Stimulated activated CD8-positive, alpha-beta memory T cell treated with anti-CD3 and anti-CD28 coated beads, Interleukin-4, amount 100 ng/mL, for 1 hour (primary cell): ENCODE measurements around the gene SPATA6.
"Not testable (repeated sequence)": the region's sequence is repeated elsewhere in the genome, so short reads cannot be mapped to it uniquely, and the experiment has no call there.

Source experiments
- DNase-seq, 2 donors: peaks; one replicate each; pipeline ENCODE4 v3.0.0-alpha.2; 2020; ENCODE audit warnings: low read depth in 2 of 2, low spot score in 1 of 2

The SPATA6 gene

GRCh38 chr1:48356901-48357300 is 115.1 kb downstream of the SPATA6 start:
- no peak for DNase-seq

- DNase-seq = no peak
Measured at GRCh38 chr1:48344373-48344772, 127.6 kb downstream of the SPATA6 start.

GRCh38 chr1:48341221-48341620 is 130.8 kb downstream of the SPATA6 start:
- DNase-seq = no peak

- no peak for DNase-seq
Measured at GRCh38 chr1:48338257-48338656, 133.7 kb downstream of the SPATA6 start.

- DNase-seq = no peak
Measured at GRCh38 chr1:48333316-48333715, 138.7 kb downstream of the SPATA6 start.

- DNase-seq = no peak
Measured at GRCh38 chr1:48332115-48332514, 139.9 kb downstream of the SPATA6 start.

- DNase-seq = no peak
Measured at GRCh38 chr1:48329905-48330304, 142.1 kb downstream of the SPATA6 start.

- no peak for DNase-seq
Measured at GRCh38 chr1:48329486-48329885, 142.5 kb downstream of the SPATA6 start.

GRCh38 chr1:48311829-48312228 is 160.2 kb downstream of the SPATA6 start:
- DNase-seq = not testable (repeated sequence)

GRCh38 chr1:48309564-48310082 is 162.4 kb downstream of the SPATA6 start:
- DNase-seq = no peak

GRCh38 chr1:48302652-48303051 is 169.4 kb downstream of the SPATA6 start:
- no peak for DNase-seq

GRCh38 chr1:48294656-48295055 is 177.3 kb downstream of the SPATA6 start:
- DNase-seq = no peak

GRCh38 chr1:48294094-48294493 is 177.9 kb downstream of the SPATA6 start:
- DNase-seq = not testable (repeated sequence)

GRCh38 chr1:48292706-48293105 is 179.3 kb downstream of the SPATA6 start:
- DNase-seq = no peak

- DNase-seq = no peak
Measured at GRCh38 chr1:48291421-48291820, 180.6 kb downstream of the SPATA6 start.

GRCh38 chr1:48285525-48285924 is 186.5 kb downstream of the SPATA6 start:
- DNase-seq = no peak

GRCh38 chr1:48284696-48285420 is 187.1 kb downstream of the SPATA6 start:
- not testable (repeated sequence) for DNase-seq

- DNase-seq = not testable (repeated sequence)
Measured at GRCh38 chr1:48282329-48282728, 189.7 kb downstream of the SPATA6 start.

- not testable (repeated sequence) for DNase-seq
Measured at GRCh38 chr1:48277437-48277836, 194.6 kb downstream of the SPATA6 start.

- no peak for DNase-seq
Measured at GRCh38 chr1:48266576-48266975, 205.4 kb downstream of the SPATA6 start.

GRCh38 chr1:48263041-48263440 is 209.0 kb downstream of the SPATA6 start:
- DNase-seq = no peak

- DNase-seq = no peak
Measured at GRCh38 chr1:48261881-48262400, 210.1 kb downstream of the SPATA6 start.

GRCh38 chr1:48258106-48258505 is 213.9 kb downstream of the SPATA6 start:
- no peak for DNase-seq
